ENCODE data around the gene VGF.
"Not testable (repeated sequence)": the region's sequence is repeated elsewhere in the genome, so short reads cannot be mapped to it uniquely, and the experiment has no call there.

VGF gene

DNA sequence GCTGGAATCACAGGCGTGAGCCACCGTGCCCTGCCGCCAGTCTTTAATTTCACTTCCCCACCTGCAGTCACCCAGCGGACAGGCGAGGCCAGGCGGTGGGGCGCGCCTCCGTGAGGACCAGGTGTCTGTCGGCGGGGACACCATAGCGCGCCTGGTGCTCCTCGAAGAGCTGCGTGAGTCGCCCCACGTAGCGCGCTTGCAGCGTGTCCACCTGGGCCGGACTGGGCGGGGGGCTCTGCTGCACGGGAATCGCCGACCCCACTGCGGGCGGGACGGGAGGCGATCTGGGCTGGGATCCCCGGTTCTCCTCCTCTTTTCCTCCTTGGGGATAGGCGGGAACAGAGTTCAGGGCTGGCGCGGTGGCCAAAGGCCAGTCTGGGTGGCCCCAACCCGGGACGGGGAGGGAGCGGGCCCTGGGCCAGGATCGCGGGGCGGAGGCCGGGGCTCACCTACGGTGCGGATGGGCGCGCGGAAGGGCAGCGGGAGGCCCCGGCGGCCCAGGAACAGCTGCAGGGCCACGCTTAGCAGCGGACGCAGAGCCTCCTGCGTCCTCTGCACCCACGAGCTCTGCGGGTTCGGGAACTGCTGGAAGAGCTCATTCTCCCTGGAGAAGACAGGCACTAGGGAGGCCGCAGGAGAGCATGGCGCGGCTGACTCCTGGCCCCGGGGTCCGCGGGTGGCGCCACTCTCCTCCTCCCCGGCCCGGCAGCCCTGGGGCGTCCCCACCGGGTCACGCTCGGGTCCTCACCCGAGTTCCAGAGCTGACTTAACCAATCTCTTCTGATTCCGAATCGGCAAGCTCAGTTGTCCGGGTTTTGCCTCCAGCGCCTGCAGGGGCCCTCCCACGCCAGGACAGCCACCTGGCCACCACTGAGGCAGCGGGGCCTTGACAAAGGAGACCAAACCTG is 36.6 kb upstream of the VGF start:
- peaks cover 0 to 55% of the 10 kb centered on the region in 2 donors for H3K27me3 ChIP-seq
- intact Hi-C loops (cut with DNase I; ENCODE audit: low total_unique reads) = no loop called here

DNA sequence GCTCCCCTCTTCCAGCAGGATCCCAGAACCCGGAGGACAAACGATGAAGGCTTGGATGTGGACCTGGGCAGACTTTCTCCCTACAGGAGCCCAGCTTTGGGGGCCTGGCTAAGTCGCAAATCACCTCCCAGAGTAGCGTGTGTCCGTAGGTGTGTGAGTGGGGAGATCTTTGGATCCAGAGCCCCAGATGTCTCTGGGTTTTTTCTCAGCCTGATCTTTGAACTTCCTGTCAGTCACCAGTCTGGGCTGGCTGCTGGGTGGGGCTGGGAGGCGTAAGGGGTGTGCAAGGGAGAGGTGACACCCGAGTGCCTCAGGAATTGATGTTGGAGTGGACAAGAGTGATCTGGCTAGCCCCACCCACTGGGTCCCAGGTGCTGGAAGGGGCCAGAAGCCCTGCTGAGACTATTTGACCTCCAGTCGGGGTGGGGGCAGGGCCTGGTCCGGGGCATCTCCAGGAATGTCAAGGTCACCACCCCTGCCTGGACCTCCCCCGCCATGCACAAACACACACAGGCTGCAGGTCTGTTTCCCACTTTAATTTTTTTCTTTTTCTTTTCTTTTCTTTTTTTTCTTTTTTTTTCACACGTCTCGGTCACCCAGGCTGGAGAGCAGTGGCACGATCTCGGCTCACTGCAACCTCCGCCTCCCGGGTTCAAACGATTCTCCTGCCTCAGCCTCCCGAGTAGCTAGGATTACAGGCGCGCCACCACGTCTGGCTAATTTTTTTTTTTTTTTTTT is 35.7 kb upstream of the VGF start, which contains the start of gene MOGAT3:
Gene MOGAT3 (minus strand): TSS at position 175 of the 738 bp plus-strand sequence. CDS start 182 bp downstream, outside the sequence.
- Histone ChIP-seq H3K9me3 (no peaks in the 10 kb centered on the region), H3K36me3 (peaks cover 0 to 3% (median 1%) of the 10 kb centered on the region in 3 donors), H3K27ac (no peak within 1 kb of the TSS), H3K4me3 (peak within 1 kb of the TSS in 1 of 2 donors; percentile 10), H3K27me3 (peaks cover 0 to 64% of the 10 kb centered on the region in 2 donors), H3K4me1 (peaks cover 0 to 11% (median 9%) of the 10 kb centered on the region in 4 donors)
- DNase-seq = no peak
- TF ChIP-seq, protein P1, sequence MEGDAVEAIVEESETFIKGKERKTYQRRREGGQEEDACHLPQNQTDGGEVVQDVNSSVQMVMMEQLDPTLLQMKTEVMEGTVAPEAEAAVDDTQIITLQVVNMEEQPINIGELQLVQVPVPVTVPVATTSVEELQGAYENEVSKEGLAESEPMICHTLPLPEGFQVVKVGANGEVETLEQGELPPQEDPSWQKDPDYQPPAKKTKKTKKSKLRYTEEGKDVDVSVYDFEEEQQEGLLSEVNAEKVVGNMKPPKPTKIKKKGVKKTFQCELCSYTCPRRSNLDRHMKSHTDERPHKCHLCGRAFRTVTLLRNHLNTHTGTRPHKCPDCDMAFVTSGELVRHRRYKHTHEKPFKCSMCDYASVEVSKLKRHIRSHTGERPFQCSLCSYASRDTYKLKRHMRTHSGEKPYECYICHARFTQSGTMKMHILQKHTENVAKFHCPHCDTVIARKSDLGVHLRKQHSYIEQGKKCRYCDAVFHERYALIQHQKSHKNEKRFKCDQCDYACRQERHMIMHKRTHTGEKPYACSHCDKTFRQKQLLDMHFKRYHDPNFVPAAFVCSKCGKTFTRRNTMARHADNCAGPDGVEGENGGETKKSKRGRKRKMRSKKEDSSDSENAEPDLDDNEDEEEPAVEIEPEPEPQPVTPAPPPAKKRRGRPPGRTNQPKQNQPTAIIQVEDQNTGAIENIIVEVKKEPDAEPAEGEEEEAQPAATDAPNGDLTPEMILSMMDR (IDR thresholded peaks at IDR 0.05) = no peak
- intact Hi-C loops (cut with DNase I; ENCODE audit: low total_unique reads) = no loop called here

More for the DNA sequence above, 36.6 kb upstream of the VGF start:
- H3K4me1 ChIP-seq = peaks cover 0 to 11% (median 9%) of the 10 kb centered on the region in 4 donors
- peak overlapping the region in 1 of 2 donors; percentile 10 for H3K4me3 ChIP-seq
- DNase-seq = no peak
- TF ChIP-seq, protein P1 (IDR thresholded peaks at IDR 0.05) = no peak
- peaks cover 0 to 12% (median 10%) of the 10 kb centered on the region in 3 donors for H3K36me3 ChIP-seq
- H3K27ac ChIP-seq = no peak overlapping the region
- H3K9me3 ChIP-seq = no peaks in the 10 kb centered on the region

DNA sequence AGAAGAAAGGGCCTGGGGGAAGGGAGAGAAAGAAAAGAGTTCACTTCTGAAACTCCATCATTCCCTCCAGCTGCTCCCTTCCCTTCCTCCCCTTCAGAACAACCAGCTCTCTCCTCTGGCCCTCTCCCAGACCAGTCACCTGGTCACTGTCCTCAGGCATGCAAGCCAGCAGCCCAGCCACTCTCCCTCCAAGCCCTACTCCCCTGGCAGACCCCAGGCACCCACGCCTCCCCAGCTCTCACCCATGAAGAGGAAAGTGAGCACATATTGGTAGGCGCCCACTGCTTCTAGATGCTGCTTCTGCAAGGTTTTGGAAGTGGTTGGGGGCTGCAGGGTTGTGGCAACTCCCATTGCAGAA is 35.1 kb upstream of the VGF start:
- Histone ChIP-seq H3K36me3 (no peaks in the 10 kb centered on the region), H3K27me3 (peaks cover 0 to 70% of the 10 kb centered on the region in 2 donors), H3K4me3 (no peak overlapping the region), H3K27ac (no peak overlapping the region), H3K4me1 (peaks cover 0 to 11% (median 9%) of the 10 kb centered on the region in 4 donors), H3K9me3 (no peaks in the 10 kb centered on the region)
- intact Hi-C loops (cut with DNase I; ENCODE audit: low total_unique reads) = no loop called here
- TF ChIP-seq, protein P1 (IDR thresholded peaks at IDR 0.05) = no peak
- DNase-seq = no peak

DNA sequence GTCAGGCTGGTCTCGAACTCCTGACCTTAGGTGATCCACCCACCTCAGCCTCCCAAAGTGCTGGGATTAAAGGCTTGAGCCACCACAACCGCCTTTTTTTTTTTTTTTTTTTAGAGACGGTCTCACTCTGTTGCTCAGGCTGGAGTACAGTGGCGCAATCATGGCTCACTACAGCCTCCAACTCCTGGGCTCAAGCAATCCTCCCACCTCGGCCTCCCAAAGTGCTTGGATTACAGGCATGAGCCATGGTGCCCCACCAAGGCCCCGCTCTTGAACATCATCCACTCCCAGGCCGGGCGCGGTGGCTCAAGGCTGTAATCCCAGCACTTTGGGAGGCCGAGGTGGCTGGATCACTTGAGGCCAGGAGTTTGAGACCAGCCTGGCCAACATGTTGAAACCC is 34.2 kb upstream of the VGF start:
- H3K9me3 ChIP-seq, DNase-seq, H3K27ac ChIP-seq, H3K36me3 ChIP-seq, H3K4me3 ChIP-seq: not testable (repeated sequence)
- intact Hi-C loops (cut with DNase I; ENCODE audit: low total_unique reads) = loop anchor here (10.0 kb wide), 2 partner anchors 55 to 125 kb away; no protein-coding TSS in a partner anchor
- Histone ChIP-seq H3K4me1 (peaks cover 0 to 11% (median 9%) of the 10 kb centered on the region in 4 donors), H3K27me3 (peaks cover 0 to 78% of the 10 kb centered on the region in 2 donors)

DNA sequence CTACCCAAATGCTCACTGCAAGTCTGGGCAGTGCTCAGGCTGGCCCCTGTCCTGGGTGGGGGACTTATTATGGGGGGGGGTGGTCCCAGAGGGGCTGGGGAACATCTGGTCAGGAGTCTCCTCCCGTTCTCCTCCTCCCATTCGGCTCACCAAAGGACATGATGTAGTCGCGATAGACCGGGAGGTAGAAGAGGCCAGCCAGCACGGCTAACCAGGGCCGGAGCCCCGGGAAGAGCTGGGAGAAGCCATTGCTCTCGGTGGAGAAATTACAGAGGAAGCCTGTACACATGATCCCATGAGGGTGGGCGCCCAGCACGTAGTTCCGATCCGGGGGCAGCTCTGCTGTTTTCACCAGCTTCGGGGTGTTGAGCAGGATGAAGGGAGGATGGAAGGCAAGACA is 33.1 kb upstream of the VGF start:
- no peak overlapping the region for H3K27ac ChIP-seq
- intact Hi-C loops (cut with DNase I; ENCODE audit: low total_unique reads) = loop anchor here (10.0 kb wide), 2 partner anchors 54 to 124 kb away; no protein-coding TSS in a partner anchor
- no peak for DNase-seq
- no peak overlapping the region for H3K4me3 ChIP-seq
- no peaks in the 10 kb centered on the region for H3K36me3 ChIP-seq
- peaks cover 0 to 83% of the 10 kb centered on the region in 2 donors for H3K27me3 ChIP-seq
- TF ChIP-seq, protein P1 (IDR thresholded peaks at IDR 0.05) = no peak
- peaks cover 0 to 11% (median 9%) of the 10 kb centered on the region in 4 donors for H3K4me1 ChIP-seq
- no peaks in the 10 kb centered on the region for H3K9me3 ChIP-seq
